Bronchial epithelial cell (primary cell): ENCODE data around the gene EEPD1. TPM values are rescaled to one million over a fixed set of nuclear protein-coding genes. Genes with fewer than 3 reads are reported as not detected.
A peak's percentile ranks its signal among the peaks of the same experiment; 100 is the strongest.
"Not testable (repeated sequence)": the region's sequence is repeated elsewhere in the genome, so short reads cannot be mapped to it uniquely, and the experiment has no call there.

Source experiments
- DNase-seq: peaks from one replicate; pipeline ENCODE4 v3.0.0-alpha.2; 2010; ENCODE audit warnings: low read depth
- FAIRE-seq: peaks from 2 replicates; lab custom pipeline; 2011; peaks lifted over from hg19 to GRCh38; lab: Jason Lieb, UNC
- H3K27me3 ChIP-seq: 2 replicates; pipeline ENCODE4 v1.5.1; 2011; ENCODE audit warnings: low read length; ENCODE audit not compliant: control insufficient read depth, insufficient read depth
- H3K36me3 ChIP-seq: 2 replicates; pipeline ENCODE4 v1.5.1; 2011; ENCODE audit warnings: low read length; ENCODE audit not compliant: control insufficient read depth, insufficient read depth
- H3K4me3 ChIP-seq: 2 replicates; pipeline ENCODE4 v1.5.1; 2011; ENCODE audit warnings: mild to moderate bottlenecking, low read depth, low read length, control low read depth
- CTCF ChIP-seq: IDR thresholded peaks from 2 replicates; pipeline ENCODE4 v1.5.1; 2011; ENCODE audit warnings: mild to moderate bottlenecking, moderate library complexity, low read length, control low read depth, inconsistent platforms; ENCODE audit not compliant: insufficient read depth, severe bottlenecking
- total RNA-seq: library from RNA; depleted of rRNA; stranded (reverse); fragments of >200 nt; gene quantifications from 2 replicates; pipeline ENCODE4 v1.2.1, GENCODE V29; 2014

Gene EEPD1
- total RNA-seq, 1 donor from 2014 or later = 2.9 TPM

GRCh38 chr7:36117203-36117840 lies 35.7 kb upstream of the EEPD1 start:
- no peaks in the 10 kb centered on the region for H3K36me3 ChIP-seq
- FAIRE-seq = no peak
- no peak for TF ChIP-seq CTCF
- DNase-seq = no peak
- no peaks in the 10 kb centered on the region for H3K27me3 ChIP-seq
- no peak overlapping the region for H3K4me3 ChIP-seq

DNA sequence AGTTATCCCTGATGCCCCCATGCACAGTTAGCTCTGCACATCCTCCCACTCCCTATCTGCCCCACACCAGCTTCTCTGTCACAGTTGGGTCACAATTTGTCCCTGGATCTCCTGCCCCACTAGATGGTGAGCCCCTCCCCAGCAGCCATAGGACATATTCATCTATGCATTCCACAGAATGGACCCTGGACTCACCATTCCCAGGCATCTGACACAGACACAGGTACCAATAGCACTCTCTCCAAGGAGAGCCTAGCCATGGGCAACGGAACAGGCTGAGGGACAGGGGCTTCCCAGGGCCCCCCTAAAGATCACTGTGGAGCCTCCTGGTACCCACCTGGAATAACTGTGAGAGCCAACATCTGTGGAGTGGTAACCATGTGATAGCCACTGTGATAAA lies 34.7 kb upstream of the EEPD1 start:
- no peak for DNase-seq
- Histone ChIP-seq H3K4me3 (no peak overlapping the region), H3K27me3 (no peaks in the 10 kb centered on the region), H3K36me3 (no peaks in the 10 kb centered on the region)
- no peak for TF ChIP-seq CTCF
- no peak for FAIRE-seq

GRCh38 chr7:36119005-36119706 lies 33.9 kb upstream of the EEPD1 start:
- Histone ChIP-seq H3K36me3 (no peaks in the 10 kb centered on the region), H3K27me3 (no peaks in the 10 kb centered on the region), H3K4me3 (no peak overlapping the region)
- peak; percentile 99 for DNase-seq
- TF ChIP-seq CTCF = no peak
- FAIRE-seq = peak; percentile 90

GRCh38 chr7:36119983-36120646 lies 32.9 kb upstream of the EEPD1 start:
- not testable (repeated sequence) for H3K4me3 ChIP-seq, FAIRE-seq, H3K36me3 ChIP-seq, H3K27me3 ChIP-seq
- TF ChIP-seq CTCF = peak; percentile 5
- DNase-seq = peak; percentile 59

DNA sequence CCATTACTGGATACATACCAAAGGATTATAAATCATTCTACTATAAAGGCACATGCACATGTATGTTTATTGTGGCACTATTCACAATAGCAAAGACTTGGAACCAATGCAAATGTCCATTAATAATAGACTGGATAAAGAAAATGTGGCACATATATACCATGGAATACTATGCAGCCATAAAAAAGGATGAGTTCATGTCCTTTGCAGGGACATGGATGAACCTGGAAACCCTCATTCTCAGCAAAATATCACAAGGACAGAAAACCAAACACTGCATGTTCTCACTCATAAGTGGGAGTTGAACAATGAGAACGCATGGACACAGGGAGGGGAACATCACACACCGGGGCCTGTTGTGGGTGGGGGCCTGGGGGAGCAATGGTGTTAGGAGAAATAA lies 27.4 kb upstream of the EEPD1 start:
- H3K27me3 ChIP-seq, H3K4me3 ChIP-seq, FAIRE-seq, DNase-seq, H3K36me3 ChIP-seq: not testable (repeated sequence)

DNA sequence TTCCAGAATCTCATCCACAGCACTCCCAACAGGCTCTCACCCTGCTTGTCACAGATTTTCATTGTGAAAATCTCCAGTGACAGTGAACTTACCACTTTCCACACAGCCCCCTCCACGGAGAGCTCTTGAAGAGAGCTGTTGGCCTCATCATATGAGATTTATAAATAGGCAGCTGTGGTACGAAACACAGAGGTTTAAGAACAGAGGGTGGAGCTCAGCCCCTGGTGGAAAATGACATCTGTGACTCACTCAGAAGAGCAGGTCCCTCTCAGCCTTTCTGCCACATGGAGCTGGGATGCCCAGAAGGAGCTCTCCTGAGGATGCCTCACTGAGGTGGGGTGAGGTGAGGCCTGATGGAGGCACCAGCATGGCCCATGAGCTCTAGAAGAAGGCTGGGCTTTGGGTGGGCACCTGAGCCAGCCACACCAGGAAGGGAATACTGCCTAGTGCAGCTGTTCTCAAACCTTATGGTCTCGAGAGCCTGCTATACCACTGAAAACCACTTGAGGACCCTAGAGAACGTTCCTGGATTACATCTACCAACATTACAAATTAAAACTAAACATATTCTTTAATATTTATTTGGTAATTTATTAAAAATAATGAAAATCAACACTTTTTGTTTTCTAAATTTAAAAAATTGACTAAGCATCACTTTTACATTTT lies 25.8 kb upstream of the EEPD1 start:
- no peaks in the 10 kb centered on the region for H3K27me3 ChIP-seq
- peak; percentile 8 for TF ChIP-seq CTCF
- H3K36me3 ChIP-seq = no peaks in the 10 kb centered on the region
- no peak for DNase-seq
- H3K4me3 ChIP-seq = no peak overlapping the region
- FAIRE-seq = no peak
